Esophagus squamous epithelium (tissue), 4 donors: ENCODE measurements around the gene LDB3.

Source experiments
- CTCF ChIP-seq, 6 experiments: fragments of 450-650 bp in 4 of 6; fragments of 200-600 bp in 2 of 6; sonication (generic) in 2 of 6; IDR thresholded peaks; one replicate each; pipeline ENCODE4 v1.5.1; 2016 to 2019; ENCODE audit warnings: antibody characterized with exemption in 6 of 6, mild to moderate bottlenecking in 4 of 6, moderate library complexity in 4 of 6
- POLR2A ChIP-seq, 4 donors: fragments of 450-650 bp; IDR thresholded peaks; one replicate each; pipeline ENCODE4 v1.6.1; 2017; ENCODE audit warnings: antibody characterized with exemption in 4 of 4, mild to moderate bottlenecking in 4 of 4, moderate library complexity in 3 of 4

DNA sequence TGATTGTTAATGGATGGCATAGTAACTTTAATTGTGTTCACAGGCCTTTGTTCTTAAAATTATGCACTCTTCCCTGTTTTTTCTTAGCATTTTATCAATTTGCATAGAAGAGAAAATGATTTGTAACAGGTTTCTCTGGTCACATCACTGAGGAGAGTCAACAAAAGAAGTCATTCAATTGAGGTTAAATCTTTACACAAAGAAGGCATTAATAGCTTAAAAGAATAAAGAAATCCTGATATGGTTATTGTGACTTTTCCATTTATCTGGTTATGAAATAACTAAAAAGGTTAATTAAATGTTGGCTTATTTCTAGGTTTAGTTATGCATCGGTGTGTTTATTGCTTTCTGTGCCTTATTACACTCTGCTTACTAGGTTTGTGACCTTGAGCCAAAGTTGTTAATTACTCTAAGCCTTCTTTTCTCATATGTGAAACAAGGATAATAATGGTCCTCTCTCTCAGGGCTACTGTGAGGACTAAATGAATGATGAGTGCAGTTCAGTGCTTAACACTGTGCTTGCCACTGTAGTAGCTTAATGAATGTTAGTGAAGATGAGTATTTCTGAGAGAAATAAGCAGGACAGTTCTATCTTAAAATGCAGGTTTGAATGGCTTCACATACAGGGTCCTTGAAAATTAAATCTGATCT is 100.2 kb downstream of the LDB3 start:
- no peak for TF ChIP-seq CTCF (IDR thresholded peaks at IDR 0.05)
- TF ChIP-seq POLR2A (IDR thresholded peaks at IDR 0.05), result no peak
